Measurements from ENCODE around the gene ARIH1. TPM values are rescaled to one million over a fixed set of nuclear protein-coding genes. Genes with fewer than 3 reads are reported as not detected.

The ARIH1 gene
- total and polyA plus RNA-seq, 4 experiments from 2014 or later: 10.5 to 210 (median 120) TPM

GRCh38 chr15:72560458-72560857 is 86.3 kb downstream of the ARIH1 start:
- peaks cover 24 to 79% of the 10 kb centered on the region in 2 donors for H3K36me3 Mint-ChIP-seq
- ChIA-PET CTCF (ENCODE audit: partially characterized antibody) (interaction anchor here (1.4 kb wide), 1 partner anchor 248 kb away, joined by 3 read pairs; no protein-coding TSS in a partner anchor), POLR2A (ENCODE audit: partially characterized antibody) (no interaction called here)

GRCh38 chr15:72562386-72562785 is 88.3 kb downstream of the ARIH1 start:
- DNase-seq: no peak
- H3K36me3 ChIP-seq (ENCODE audit: insufficient read depth, low read length): peaks cover 31% of the 10 kb centered on the region
- POLR2A ChIA-PET (ENCODE audit: partially characterized antibody): no interaction called here
- H3K9me3 ChIP-seq (ENCODE audit: control insufficient read depth in 1 of 2, low read length in 2 of 2): no peaks in the 10 kb centered on the region
- intact Hi-C loops (cut with micrococcal nuclease): no loop called here
- no peak overlapping the region for H3K27ac ChIP-seq (ENCODE audit: low read depth, low read length)
- H3K4me3 Mint-ChIP-seq: no peak overlapping the region
- H3K27ac Mint-ChIP-seq: peak overlapping the region in 1 of 7 donors; percentile 23
- H3K4me3 ChIP-seq (ENCODE audit: low read length in 2 of 2): no peak overlapping the region
- H3K9me3 Mint-ChIP-seq: peaks cover 0 to 1% (median 0%) of the 10 kb centered on the region in 8 donors
- CTCF ChIA-PET (ENCODE audit: partially characterized antibody): no interaction called here
- H3K4me1 ChIP-seq (ENCODE audit: insufficient read depth, low read length): no peaks in the 10 kb centered on the region
- no peaks in the 10 kb centered on the region for H3K27me3 ChIP-seq (ENCODE audit: insufficient read depth, low read length)
- no peaks in the 10 kb centered on the region for H3K27me3 Mint-ChIP-seq
- H3K4me1 Mint-ChIP-seq: peaks cover 0 to 13% (median 4%) of the 10 kb centered on the region in 4 donors
- peaks cover 27 to 78% of the 10 kb centered on the region in 2 donors for H3K36me3 Mint-ChIP-seq

More at GRCh38 chr15:72560458-72560857, 86.3 kb downstream of the ARIH1 start:
- Histone ChIP-seq H3K4me3 (ENCODE audit: low read length in 2 of 2) (no peak overlapping the region), H3K9me3 (ENCODE audit: control insufficient read depth in 1 of 2, low read length in 2 of 2) (no peaks in the 10 kb centered on the region), H3K27ac (ENCODE audit: low read depth, low read length) (no peak overlapping the region), H3K4me1 (ENCODE audit: insufficient read depth, low read length) (no peaks in the 10 kb centered on the region), H3K27me3 (ENCODE audit: insufficient read depth, low read length) (no peaks in the 10 kb centered on the region), H3K36me3 (ENCODE audit: insufficient read depth, low read length) (peaks cover 36% of the 10 kb centered on the region)
- Mint-ChIP-seq H3K4me3 (no peak overlapping the region), H3K4me1 (peaks cover 5 to 21% (median 13%) of the 10 kb centered on the region in 4 donors), H3K9me3 (peaks cover 0 to 1% (median 0%) of the 10 kb centered on the region in 8 donors), H3K27ac (no peak overlapping the region), H3K27me3 (no peaks in the 10 kb centered on the region)
- intact Hi-C loops (cut with micrococcal nuclease): no loop called here
- no peak for DNase-seq

- H3K27ac ChIP-seq (ENCODE audit: low read depth, low read length): no peak overlapping the region
- peak overlapping the region in 2 of 7 donors; percentile 35 to 42 for H3K27ac Mint-ChIP-seq
Observed at GRCh38 chr15:72562878-72563277, 88.7 kb downstream of the ARIH1 start.

GRCh38 chr15:72564091-72564490 is 90.0 kb downstream of the ARIH1 start:
- CTCF ChIA-PET (ENCODE audit: partially characterized antibody): no interaction called here
- peaks cover 0 to 12% (median 0%) of the 10 kb centered on the region in 4 donors for H3K4me1 Mint-ChIP-seq
- peaks cover 33 to 69% of the 10 kb centered on the region in 2 donors for H3K36me3 Mint-ChIP-seq
- H3K4me3 Mint-ChIP-seq: no peak overlapping the region
- intact Hi-C loops (cut with micrococcal nuclease): no loop called here
- no peaks in the 10 kb centered on the region for H3K9me3 ChIP-seq (ENCODE audit: control insufficient read depth in 1 of 2, low read length in 2 of 2)
- no peak overlapping the region for H3K27ac ChIP-seq (ENCODE audit: low read depth, low read length)
- H3K4me3 ChIP-seq (ENCODE audit: low read length in 2 of 2): no peak overlapping the region
- POLR2A ChIA-PET (ENCODE audit: partially characterized antibody): no interaction called here
- H3K27me3 Mint-ChIP-seq: no peaks in the 10 kb centered on the region
- peaks cover 0 to 1% (median 0%) of the 10 kb centered on the region in 8 donors for H3K9me3 Mint-ChIP-seq
- H3K36me3 ChIP-seq (ENCODE audit: insufficient read depth, low read length): peaks cover 31% of the 10 kb centered on the region
- no peaks in the 10 kb centered on the region for H3K4me1 ChIP-seq (ENCODE audit: insufficient read depth, low read length)
- DNase-seq: no peak
- H3K27ac Mint-ChIP-seq: peak overlapping the region in 2 of 7 donors; percentile 3 to 56
- no peaks in the 10 kb centered on the region for H3K27me3 ChIP-seq (ENCODE audit: insufficient read depth, low read length)

More at GRCh38 chr15:72562878-72563277, 88.7 kb downstream of the ARIH1 start:
- DNase-seq: no peak
- no peaks in the 10 kb centered on the region for H3K9me3 ChIP-seq (ENCODE audit: control insufficient read depth in 1 of 2, low read length in 2 of 2)
- peaks cover 32 to 77% of the 10 kb centered on the region in 2 donors for H3K36me3 Mint-ChIP-seq
- intact Hi-C loops (cut with micrococcal nuclease): no loop called here
- H3K4me1 ChIP-seq (ENCODE audit: insufficient read depth, low read length): no peaks in the 10 kb centered on the region
- H3K27me3 Mint-ChIP-seq: no peaks in the 10 kb centered on the region
- peaks cover 0 to 13% (median 3%) of the 10 kb centered on the region in 4 donors for H3K4me1 Mint-ChIP-seq
- no peaks in the 10 kb centered on the region for H3K27me3 ChIP-seq (ENCODE audit: insufficient read depth, low read length)
- no peak overlapping the region for H3K4me3 Mint-ChIP-seq
- POLR2A ChIA-PET (ENCODE audit: partially characterized antibody): no interaction called here
- H3K9me3 Mint-ChIP-seq: peaks cover 0 to 1% (median 0%) of the 10 kb centered on the region in 8 donors
- CTCF ChIA-PET (ENCODE audit: partially characterized antibody): no interaction called here
- no peak overlapping the region for H3K4me3 ChIP-seq (ENCODE audit: low read length in 2 of 2)
- peaks cover 31% of the 10 kb centered on the region for H3K36me3 ChIP-seq (ENCODE audit: insufficient read depth, low read length)

- ChIA-PET CTCF (ENCODE audit: partially characterized antibody) (interaction anchor here (1.0 kb wide), 2 partner anchors 33 kb away, joined by 3 read pairs; no protein-coding TSS in a partner anchor), POLR2A (ENCODE audit: partially characterized antibody) (no interaction called here)
- Histone ChIP-seq H3K36me3 (ENCODE audit: insufficient read depth, low read length) (peaks cover 40% of the 10 kb centered on the region), H3K27ac (ENCODE audit: low read depth, low read length) (no peak overlapping the region), H3K4me3 (ENCODE audit: low read length in 2 of 2) (no peak overlapping the region), H3K27me3 (ENCODE audit: insufficient read depth, low read length) (no peaks in the 10 kb centered on the region), H3K4me1 (ENCODE audit: insufficient read depth, low read length) (no peaks in the 10 kb centered on the region), H3K9me3 (ENCODE audit: control insufficient read depth in 1 of 2, low read length in 2 of 2) (no peaks in the 10 kb centered on the region)
- intact Hi-C loops (cut with micrococcal nuclease): no loop called here
- H3K27me3 Mint-ChIP-seq: no peaks in the 10 kb centered on the region
- no peak for DNase-seq
- H3K9me3 Mint-ChIP-seq: no peaks in the 10 kb centered on the region
- no peak overlapping the region for H3K4me3 Mint-ChIP-seq
- peak overlapping the region in 1 of 7 donors; percentile 53 for H3K27ac Mint-ChIP-seq
- H3K36me3 Mint-ChIP-seq: peaks cover 48 to 68% of the 10 kb centered on the region in 2 donors
- peaks cover 0 to 5% (median under 1%) of the 10 kb centered on the region in 4 donors for H3K4me1 Mint-ChIP-seq
Observed at GRCh38 chr15:72566973-72567372, 92.8 kb downstream of the ARIH1 start.

- CTCF ChIA-PET (ENCODE audit: partially characterized antibody): no interaction called here
- peaks cover 21% of the 10 kb centered on the region for H3K36me3 ChIP-seq (ENCODE audit: insufficient read depth, low read length)
- DNase-seq: no peak
- no peaks in the 10 kb centered on the region for H3K9me3 Mint-ChIP-seq
- POLR2A ChIA-PET (ENCODE audit: partially characterized antibody): no interaction called here
- no peak overlapping the region for H3K27ac Mint-ChIP-seq
- no peak overlapping the region for H3K4me3 Mint-ChIP-seq
- H3K4me1 ChIP-seq (ENCODE audit: insufficient read depth, low read length): no peaks in the 10 kb centered on the region
- H3K27me3 ChIP-seq (ENCODE audit: insufficient read depth, low read length): no peaks in the 10 kb centered on the region
- no peaks in the 10 kb centered on the region for H3K27me3 Mint-ChIP-seq
- H3K4me1 Mint-ChIP-seq: peaks cover 0 to 1% (median 0%) of the 10 kb centered on the region in 4 donors
- H3K27ac ChIP-seq (ENCODE audit: low read depth, low read length): no peak overlapping the region
- intact Hi-C loops (cut with micrococcal nuclease): no loop called here
- H3K36me3 Mint-ChIP-seq: peaks cover 36 to 55% of the 10 kb centered on the region in 2 donors
- no peak overlapping the region for H3K4me3 ChIP-seq (ENCODE audit: low read length in 2 of 2)
- no peaks in the 10 kb centered on the region for H3K9me3 ChIP-seq (ENCODE audit: control insufficient read depth in 1 of 2, low read length in 2 of 2)
Observed at GRCh38 chr15:72570059-72570458, 95.9 kb downstream of the ARIH1 start.

GRCh38 chr15:72579814-72580213 is 105.7 kb downstream of the ARIH1 start:
- Histone ChIP-seq H3K4me1 (ENCODE audit: insufficient read depth, low read length) (no peaks in the 10 kb centered on the region), H3K36me3 (ENCODE audit: insufficient read depth, low read length) (peaks cover 38% of the 10 kb centered on the region), H3K27me3 (ENCODE audit: insufficient read depth, low read length) (no peaks in the 10 kb centered on the region), H3K4me3 (ENCODE audit: low read length in 2 of 2) (no peak overlapping the region), H3K27ac (ENCODE audit: low read depth, low read length) (no peak overlapping the region), H3K9me3 (ENCODE audit: control insufficient read depth in 1 of 2, low read length in 2 of 2) (no peaks in the 10 kb centered on the region)
- no peak overlapping the region for H3K4me3 Mint-ChIP-seq
- intact Hi-C loops (cut with micrococcal nuclease): no loop called here
- CTCF ChIA-PET (ENCODE audit: partially characterized antibody): no interaction called here
- peak overlapping the region in 1 of 7 donors; percentile 19 for H3K27ac Mint-ChIP-seq
- DNase-seq: no peak
- H3K9me3 Mint-ChIP-seq: peaks cover 0 to 6% (median 2%) of the 10 kb centered on the region in 8 donors
- peaks cover 0 to 4% (median 0%) of the 10 kb centered on the region in 4 donors for H3K4me1 Mint-ChIP-seq
- H3K36me3 Mint-ChIP-seq: peaks cover 69 to 77% of the 10 kb centered on the region in 2 donors
- no peaks in the 10 kb centered on the region for H3K27me3 Mint-ChIP-seq
- POLR2A ChIA-PET (ENCODE audit: partially characterized antibody): no interaction called here

Measured in CD4-positive, alpha-beta memory T cell (primary cell).